ACC112 (cell line): Measurements from ENCODE around the gene FOXRED1.
A peak's percentile ranks its signal among the peaks of the same experiment; 100 is the strongest.
"Not testable (repeated sequence)": the region's sequence is repeated elsewhere in the genome, so short reads cannot be mapped to it uniquely, and the experiment has no call there.

Experiments
- H2AFZ ChIP-seq: fragments of 200-600 bp; sonication (generic); one replicate; pipeline ENCODE4 v1.6.0; 2017; ENCODE audit warnings: antibody characterized with exemption, low read length; ENCODE audit not compliant: unreplicated experiment
- H3K27ac ChIP-seq: fragments of 200-600 bp; sonication (generic); 2 replicates; pipeline ENCODE4 v1.5.1; 2014; ENCODE audit warnings: low read depth, mild to moderate bottlenecking, antibody characterized with exemption, low read length, moderate library complexity
- H3K27me3 ChIP-seq: fragments of 200-600 bp; sonication (generic); 2 replicates; pipeline ENCODE4 v1.6.1; 2014; ENCODE audit warnings: mild to moderate bottlenecking, antibody characterized with exemption, low read length, moderate library complexity, mixed read lengths; ENCODE audit not compliant: insufficient read depth
- H3K36me3 ChIP-seq: fragments of 200-600 bp; sonication (generic); 2 replicates; pipeline ENCODE4 v1.6.1; 2016; ENCODE audit warnings: mild to moderate bottlenecking, antibody characterized with exemption, low read length, moderate library complexity, mixed read lengths; ENCODE audit not compliant: insufficient read depth
- H3K4me1 ChIP-seq: fragments of 200-600 bp; sonication (generic); one replicate; pipeline ENCODE4 v1.6.1; 2016; ENCODE audit warnings: low read length, mixed read lengths; ENCODE audit not compliant: insufficient read depth, unreplicated experiment, control insufficient read depth
- H3K4me3 ChIP-seq: fragments of 200-600 bp; sonication (generic); 2 replicates; pipeline ENCODE4 v1.5.1; 2014; ENCODE audit warnings: mild to moderate bottlenecking, low read depth, low read length
- H3K79me2 ChIP-seq: fragments of 200-600 bp; sonication (generic); one replicate; pipeline ENCODE4 v1.6.0; 2016; ENCODE audit warnings: low read length; ENCODE audit not compliant: control insufficient read depth, unreplicated experiment, insufficient read depth

The FOXRED1 gene

GRCh38 chr11:126246636-126247035, 22.3 kb upstream of the FOXRED1 start:
- no peak overlapping the region for H3K4me3 ChIP-seq
- no peak overlapping the region for H2AFZ ChIP-seq
- H3K36me3 ChIP-seq, result peaks cover 16% of the 10 kb centered on the region
- H3K27ac ChIP-seq, result peak overlapping the region; percentile 22; the same call in 1 of the 2 replicates
- H3K4me1 ChIP-seq, result peaks cover 9% of the 10 kb centered on the region
- no peaks in the 10 kb centered on the region for H3K79me2 ChIP-seq
- H3K27me3 ChIP-seq, result no peaks in the 10 kb centered on the region

DNA sequence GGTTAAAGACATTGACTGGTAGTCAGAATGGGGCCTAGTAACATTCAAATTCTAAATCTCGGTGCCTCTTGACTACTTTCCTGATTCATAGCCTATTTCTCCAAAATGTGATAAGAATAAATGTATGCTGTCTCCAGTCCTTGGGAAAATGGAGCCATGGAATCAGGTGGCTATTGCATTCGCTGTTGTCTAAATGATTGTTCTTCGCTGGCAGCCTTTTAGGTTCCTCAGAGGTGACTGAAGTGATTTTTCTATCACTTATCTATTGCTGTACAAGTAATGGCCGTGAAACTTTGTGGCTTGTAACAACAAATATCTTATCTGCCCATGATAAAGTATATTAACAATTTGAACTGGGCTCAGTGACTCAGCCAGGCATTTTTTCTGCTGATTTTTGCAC, 15.7 kb upstream of the FOXRED1 start:
- no peak overlapping the region for H2AFZ ChIP-seq
- no peak overlapping the region for H3K4me3 ChIP-seq
- H3K27me3 ChIP-seq, result no peaks in the 10 kb centered on the region
- no peaks in the 10 kb centered on the region for H3K79me2 ChIP-seq
- peaks cover 10% of the 10 kb centered on the region for H3K4me1 ChIP-seq
- peaks cover 20% of the 10 kb centered on the region for H3K36me3 ChIP-seq
- H3K27ac ChIP-seq, result no peak overlapping the region

- Histone ChIP-seq H3K79me2 (no peaks in the 10 kb centered on the region), H2AFZ (no peak overlapping the region), H3K27ac (no peak overlapping the region), H3K4me1 (peaks cover 10% of the 10 kb centered on the region), H3K4me3 (no peak overlapping the region), H3K36me3 (peaks cover 20% of the 10 kb centered on the region), H3K27me3 (no peaks in the 10 kb centered on the region)
Observed at GRCh38 chr11:126254819-126255218, 14.1 kb upstream of the FOXRED1 start.

- Histone ChIP-seq H3K36me3 (peaks cover 20% of the 10 kb centered on the region), H3K4me1 (peaks cover 10% of the 10 kb centered on the region)
- not testable (repeated sequence) for H3K4me3 ChIP-seq, H3K79me2 ChIP-seq, H2AFZ ChIP-seq, H3K27me3 ChIP-seq, H3K27ac ChIP-seq
Observed at GRCh38 chr11:126255507-126255906, 13.4 kb upstream of the FOXRED1 start.

GRCh38 chr11:126256216-126256615, 12.7 kb upstream of the FOXRED1 start:
- Histone ChIP-seq H3K36me3 (peaks cover 20% of the 10 kb centered on the region), H3K4me3 (no peak overlapping the region), H3K27me3 (no peaks in the 10 kb centered on the region), H2AFZ (no peak overlapping the region), H3K79me2 (no peaks in the 10 kb centered on the region), H3K4me1 (peaks cover 10% of the 10 kb centered on the region), H3K27ac (no peak overlapping the region)

DNA sequence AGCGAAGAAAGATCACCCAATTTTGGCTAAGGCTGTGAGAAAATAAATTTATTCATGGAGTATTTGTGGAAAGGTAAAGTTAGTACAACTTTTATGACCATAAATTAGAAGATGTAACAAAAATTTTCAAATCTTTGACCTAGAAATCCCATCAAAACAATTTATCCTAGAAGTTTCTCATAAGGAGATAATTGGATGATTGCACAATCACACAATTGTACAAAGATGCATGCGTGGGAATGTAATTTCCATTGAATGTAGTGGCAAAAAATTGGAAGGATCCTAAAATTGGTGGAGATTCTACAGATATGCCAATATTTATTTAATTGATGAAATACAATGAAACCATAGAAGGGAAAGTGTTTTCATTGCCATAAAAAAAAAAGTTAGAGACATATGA, 11.8 kb upstream of the FOXRED1 start:
- H3K4me3 ChIP-seq, result no peak overlapping the region

DNA sequence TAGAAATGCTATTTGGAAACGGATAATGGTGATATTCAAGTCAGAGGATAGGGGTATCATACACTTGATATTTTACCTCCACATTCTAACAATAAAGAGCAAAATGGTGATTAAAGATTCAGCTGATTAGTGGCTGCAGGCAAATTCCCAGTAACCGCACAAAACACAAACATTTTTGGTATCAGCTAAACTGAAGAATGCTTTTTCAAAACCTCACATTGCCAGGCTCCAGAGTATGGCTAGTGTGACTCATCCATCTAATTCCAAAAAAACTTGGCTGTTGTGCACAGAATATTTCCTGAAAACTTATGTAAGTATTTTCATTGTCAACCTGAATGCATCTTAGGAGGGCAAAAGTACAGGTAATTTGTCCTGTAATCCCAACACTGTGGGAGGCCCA, 11.2 kb upstream of the FOXRED1 start:
- Histone ChIP-seq H3K4me3 (no peak overlapping the region), H3K36me3 (peaks cover 28% of the 10 kb centered on the region), H3K4me1 (peaks cover 10% of the 10 kb centered on the region), H3K79me2 (no peaks in the 10 kb centered on the region), H2AFZ (no peak overlapping the region), H3K27ac (no peak overlapping the region), H3K27me3 (no peaks in the 10 kb centered on the region)

More for the DNA sequence above, 11.8 kb upstream of the FOXRED1 start:
- Histone ChIP-seq H3K27me3 (no peaks in the 10 kb centered on the region), H3K4me1 (peaks cover 10% of the 10 kb centered on the region), H3K36me3 (peaks cover 24% of the 10 kb centered on the region), H2AFZ (no peak overlapping the region), H3K27ac (no peak overlapping the region), H3K79me2 (no peaks in the 10 kb centered on the region)

GRCh38 chr11:126262216-126262615, 6.7 kb upstream of the FOXRED1 start:
- Histone ChIP-seq H3K79me2 (peaks cover 7% of the 10 kb centered on the region), H3K27me3 (no peaks in the 10 kb centered on the region), H3K27ac (no peak overlapping the region), H2AFZ (no peak overlapping the region), H3K4me3 (no peak overlapping the region), H3K36me3 (peaks cover 44% of the 10 kb centered on the region), H3K4me1 (peaks cover 13% of the 10 kb centered on the region)

DNA sequence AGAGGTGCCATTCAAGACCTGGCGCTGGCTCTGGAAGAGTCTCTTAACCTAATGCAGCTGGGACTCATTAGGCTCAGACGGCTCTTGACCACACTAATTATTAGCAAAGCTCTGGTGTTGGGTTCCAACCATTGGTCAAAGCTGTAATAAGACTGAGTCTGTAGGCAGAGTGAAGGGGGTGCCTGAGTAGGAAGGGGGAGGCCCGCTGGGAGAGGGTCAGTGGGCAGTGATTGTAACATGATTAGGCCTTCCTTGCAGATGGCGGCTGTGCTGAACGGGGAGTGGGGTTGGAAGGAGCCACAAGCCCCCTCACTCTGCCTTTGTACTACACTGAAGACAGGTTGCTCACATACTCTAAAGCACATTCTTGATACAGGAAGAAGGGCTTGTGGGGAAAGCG, 5.5 kb upstream of the FOXRED1 start:
- H3K27me3 ChIP-seq, result no peaks in the 10 kb centered on the region
- no peak overlapping the region for H2AFZ ChIP-seq
- H3K36me3 ChIP-seq, result peaks cover 45% of the 10 kb centered on the region
- H3K4me1 ChIP-seq, result peaks cover 11% of the 10 kb centered on the region
- no peak overlapping the region for H3K27ac ChIP-seq
- no peak overlapping the region for H3K4me3 ChIP-seq
- peaks cover 20% of the 10 kb centered on the region for H3K79me2 ChIP-seq

GRCh38 chr11:126265811-126266210, 3.1 kb upstream of the FOXRED1 start:
- Histone ChIP-seq H2AFZ (no peak overlapping the region), H3K79me2 (peaks cover 35% of the 10 kb centered on the region), H3K27ac (no peak overlapping the region), H3K27me3 (no peaks in the 10 kb centered on the region), H3K4me3 (no peak overlapping the region), H3K36me3 (peaks cover 45% of the 10 kb centered on the region), H3K4me1 (peaks cover 18% of the 10 kb centered on the region)

DNA sequence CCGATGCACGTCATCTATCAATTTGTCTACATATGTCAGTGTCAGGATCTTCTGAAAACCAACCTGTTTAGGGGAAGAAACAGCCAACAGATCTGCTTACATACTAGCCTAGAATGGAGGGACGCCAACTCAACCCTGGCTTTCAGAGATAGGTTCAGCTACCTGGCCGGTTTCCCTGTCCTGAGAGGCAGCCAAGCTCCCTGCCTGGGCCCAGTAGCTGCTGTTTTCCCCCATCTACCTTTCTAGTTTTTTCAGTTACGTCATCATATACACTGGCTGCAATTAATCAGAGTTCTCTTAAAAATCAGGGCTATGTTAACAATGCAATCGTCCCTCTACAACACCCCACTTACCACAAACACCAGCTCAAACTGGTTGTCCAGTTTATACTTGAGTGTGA, 1.3 kb upstream of the FOXRED1 start:
- Histone ChIP-seq H3K27ac (peak overlapping the region; percentile 78), H3K36me3 (peaks cover 39% of the 10 kb centered on the region), H2AFZ (peak overlapping the region; percentile 47), H3K27me3 (no peaks in the 10 kb centered on the region), H3K4me1 (peaks cover 18% of the 10 kb centered on the region), H3K79me2 (peaks cover 41% of the 10 kb centered on the region), H3K4me3 (peak overlapping the region; percentile 97)
